Measurements from ENCODE around the gene NMRK2. TPM values are rescaled to one million over a fixed set of nuclear protein-coding genes. Genes with fewer than 3 reads are reported as not detected.

Gene NMRK2
- total and polyA plus RNA-seq, 2 of the 13 experiments (the other 11 are each of a cell fraction or from before 2014, with no cell fraction given): not detected

GRCh38 chr19:3980353-3981251, 47.7 kb downstream of the NMRK2 start (continued):
- TF ChIP-seq, protein P1, sequence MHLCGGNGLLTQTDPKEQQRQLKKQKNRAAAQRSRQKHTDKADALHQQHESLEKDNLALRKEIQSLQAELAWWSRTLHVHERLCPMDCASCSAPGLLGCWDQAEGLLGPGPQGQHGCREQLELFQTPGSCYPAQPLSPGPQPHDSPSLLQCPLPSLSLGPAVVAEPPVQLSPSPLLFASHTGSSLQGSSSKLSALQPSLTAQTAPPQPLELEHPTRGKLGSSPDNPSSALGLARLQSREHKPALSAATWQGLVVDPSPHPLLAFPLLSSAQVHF (CRISPR knock-in tag; IDR thresholded peaks at IDR 0.05): no peak
- TF ChIP-seq AGO2 (optimal IDR thresholded peaks at IDR 0.05; ENCODE audit: low read depth, low read length) (peak; percentile 85), ARID2 (CRISPR knock-in tag; IDR thresholded peaks at IDR 0.05; ENCODE audit: borderline replicate concordance) (no peak), DR1 (CRISPR knock-in tag; IDR thresholded peaks at IDR 0.05) (no peak), HOXA3 (CRISPR knock-in tag; IDR thresholded peaks at IDR 0.05) (no peak), REL (CRISPR knock-in tag; conservative IDR thresholded peaks at IDR 0.05) (no peak), USF2 (IDR thresholded peaks at IDR 0.05; ENCODE audit: low read depth, low read length) (no peak), USF2 (CRISPR knock-in tag; IDR thresholded peaks at IDR 0.05; ENCODE audit: borderline replicate concordance) (no peak), NR2F2 (IDR thresholded peaks at IDR 0.05; ENCODE audit: borderline replicate concordance, low read depth) (no peak), SMARCE1 (IDR thresholded peaks at IDR 0.05; ENCODE audit: borderline replicate concordance) (no peak), ZNF777 (CRISPR knock-in tag; IDR thresholded peaks at IDR 0.05) (no peak), ISX (CRISPR knock-in tag; conservative IDR thresholded peaks at IDR 0.05) (no peak), DRAP1 (CRISPR knock-in tag; IDR thresholded peaks at IDR 0.05) (no peak), ZNF660 (CRISPR knock-in tag; IDR thresholded peaks at IDR 0.05; ENCODE audit: borderline replicate concordance, low read depth) (no peak), ZNF350 (CRISPR knock-in tag; IDR thresholded peaks at IDR 0.05; ENCODE audit: borderline replicate concordance, low read depth) (no peak), ZNF615 (CRISPR knock-in tag; IDR thresholded peaks at IDR 0.05; ENCODE audit: borderline replicate concordance) (no peak), MAFK (conservative IDR thresholded peaks at IDR 0.05 in 1 of 2, IDR thresholded peaks at IDR 0.05 in 1 of 2; ENCODE audit: low read length in 2 of 2) (no peak), POLR2AphosphoS2 (IDR thresholded peaks at IDR 0.05; ENCODE audit: low read depth, low read length) (peak; percentile 84; the same call in 1 of the 2 replicates), NCOA5 (CRISPR knock-in tag; IDR thresholded peaks at IDR 0.05) (no peak), ZNF567 (CRISPR knock-in tag; IDR thresholded peaks at IDR 0.05; ENCODE audit: borderline replicate concordance) (no peak), ZNF570 (CRISPR knock-in tag; IDR thresholded peaks at IDR 0.05; ENCODE audit: borderline replicate concordance) (no peak), PRPF4 (IDR thresholded peaks at IDR 0.05; ENCODE audit: low read depth, low read length, poor library complexity, severe bottlenecking) (no peak), ZNF761 (CRISPR knock-in tag; conservative IDR thresholded peaks at IDR 0.05) (no peak), GZF1 (CRISPR knock-in tag; IDR thresholded peaks at IDR 0.05) (no peak)
- TF ChIP-seq, protein P2, sequence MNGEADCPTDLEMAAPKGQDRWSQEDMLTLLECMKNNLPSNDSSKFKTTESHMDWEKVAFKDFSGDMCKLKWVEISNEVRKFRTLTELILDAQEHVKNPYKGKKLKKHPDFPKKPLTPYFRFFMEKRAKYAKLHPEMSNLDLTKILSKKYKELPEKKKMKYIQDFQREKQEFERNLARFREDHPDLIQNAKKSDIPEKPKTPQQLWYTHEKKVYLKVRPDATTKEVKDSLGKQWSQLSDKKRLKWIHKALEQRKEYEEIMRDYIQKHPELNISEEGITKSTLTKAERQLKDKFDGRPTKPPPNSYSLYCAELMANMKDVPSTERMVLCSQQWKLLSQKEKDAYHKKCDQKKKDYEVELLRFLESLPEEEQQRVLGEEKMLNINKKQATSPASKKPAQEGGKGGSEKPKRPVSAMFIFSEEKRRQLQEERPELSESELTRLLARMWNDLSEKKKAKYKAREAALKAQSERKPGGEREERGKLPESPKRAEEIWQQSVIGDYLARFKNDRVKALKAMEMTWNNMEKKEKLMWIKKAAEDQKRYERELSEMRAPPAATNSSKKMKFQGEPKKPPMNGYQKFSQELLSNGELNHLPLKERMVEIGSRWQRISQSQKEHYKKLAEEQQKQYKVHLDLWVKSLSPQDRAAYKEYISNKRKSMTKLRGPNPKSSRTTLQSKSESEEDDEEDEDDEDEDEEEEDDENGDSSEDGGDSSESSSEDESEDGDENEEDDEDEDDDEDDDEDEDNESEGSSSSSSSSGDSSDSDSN (CRISPR knock-in tag; IDR thresholded peaks at IDR 0.05): no peak
